Coronary artery (tissue), 2 donors: Measurements from ENCODE around the gene SLC35B1.
A peak's percentile ranks its signal among the peaks of the same experiment; 100 is the strongest.

ENCODE experiments used
- DNase-seq: peaks from one replicate; pipeline ENCODE4 v3.0.0-alpha.2; 2017; ENCODE audit warnings: low spot score
- H3K27ac ChIP-seq, 2 donors: fragments of 200-600 bp; sonication (generic); one replicate each; pipeline ENCODE4 v1.5.1; 2016 to 2019
- H3K4me3 ChIP-seq: fragments of 200-600 bp; sonication (generic); 2 replicates; pipeline ENCODE4 v1.5.1; 2016; ENCODE audit warnings: mild to moderate bottlenecking, moderate library complexity
- TF ChIP-seq, protein P1 (sequence below): fragments of 200-600 bp; sonication (generic); IDR thresholded peaks from one replicate; pipeline ENCODE4 v1.5.1; 2019; ENCODE audit warnings: antibody characterized with exemption

The SLC35B1 gene

DNA sequence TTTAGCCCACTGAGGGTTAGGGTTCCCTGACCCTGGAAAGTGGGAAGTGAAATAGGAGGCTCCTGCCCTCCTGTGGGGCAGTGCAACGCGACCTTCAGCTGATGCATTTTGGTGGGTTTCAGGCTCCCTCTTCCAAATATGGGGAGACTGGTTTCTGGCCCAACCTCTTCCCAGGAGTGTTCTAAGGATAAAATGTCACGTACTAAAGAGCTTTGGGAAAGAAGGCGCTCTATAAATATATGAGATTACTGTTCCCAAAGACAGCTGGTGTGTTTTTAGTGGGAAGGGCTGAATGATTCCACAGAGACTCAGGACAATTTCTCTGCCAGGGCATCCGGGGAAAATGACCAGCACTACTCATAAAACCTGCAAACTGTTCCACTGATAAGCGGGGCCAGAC, 9.8 kb downstream of the SLC35B1 start:
- Histone ChIP-seq H3K4me3 (no peak overlapping the region), H3K27ac (peak overlapping the region; percentile 60 to 74)
- TF ChIP-seq, protein P1, sequence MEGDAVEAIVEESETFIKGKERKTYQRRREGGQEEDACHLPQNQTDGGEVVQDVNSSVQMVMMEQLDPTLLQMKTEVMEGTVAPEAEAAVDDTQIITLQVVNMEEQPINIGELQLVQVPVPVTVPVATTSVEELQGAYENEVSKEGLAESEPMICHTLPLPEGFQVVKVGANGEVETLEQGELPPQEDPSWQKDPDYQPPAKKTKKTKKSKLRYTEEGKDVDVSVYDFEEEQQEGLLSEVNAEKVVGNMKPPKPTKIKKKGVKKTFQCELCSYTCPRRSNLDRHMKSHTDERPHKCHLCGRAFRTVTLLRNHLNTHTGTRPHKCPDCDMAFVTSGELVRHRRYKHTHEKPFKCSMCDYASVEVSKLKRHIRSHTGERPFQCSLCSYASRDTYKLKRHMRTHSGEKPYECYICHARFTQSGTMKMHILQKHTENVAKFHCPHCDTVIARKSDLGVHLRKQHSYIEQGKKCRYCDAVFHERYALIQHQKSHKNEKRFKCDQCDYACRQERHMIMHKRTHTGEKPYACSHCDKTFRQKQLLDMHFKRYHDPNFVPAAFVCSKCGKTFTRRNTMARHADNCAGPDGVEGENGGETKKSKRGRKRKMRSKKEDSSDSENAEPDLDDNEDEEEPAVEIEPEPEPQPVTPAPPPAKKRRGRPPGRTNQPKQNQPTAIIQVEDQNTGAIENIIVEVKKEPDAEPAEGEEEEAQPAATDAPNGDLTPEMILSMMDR, result no peak
- no peak for DNase-seq

DNA sequence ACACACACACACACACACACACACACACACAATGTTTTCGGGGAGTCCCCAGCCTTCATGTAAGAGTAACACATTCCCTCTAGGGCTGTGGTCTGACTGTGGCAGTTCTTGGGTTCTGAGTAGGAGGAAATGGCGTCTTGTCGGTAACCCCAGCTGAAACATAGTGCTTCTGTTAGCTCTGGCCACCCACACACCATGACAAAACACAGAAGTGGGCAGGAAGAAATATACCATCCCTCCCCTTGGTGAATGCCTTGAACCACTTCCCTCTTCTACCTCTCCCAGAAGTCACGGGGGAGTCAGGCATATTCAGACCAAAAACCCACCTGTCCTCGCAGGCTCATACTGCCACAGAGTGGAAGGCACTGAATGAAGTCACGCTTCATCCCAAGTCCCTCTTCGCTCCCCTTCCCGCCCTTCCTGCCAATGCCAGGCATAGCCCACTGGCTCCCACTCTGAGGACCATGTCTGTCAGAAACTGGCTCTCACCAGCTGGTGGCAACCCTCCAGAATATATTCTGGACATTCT, 11.5 kb downstream of the SLC35B1 start:
- Histone ChIP-seq H3K27ac (peak overlapping the region; percentile 45 to 70), H3K4me3 (no peak overlapping the region)
- DNase-seq, result no peak
- TF ChIP-seq, protein P1, result no peak

DNA sequence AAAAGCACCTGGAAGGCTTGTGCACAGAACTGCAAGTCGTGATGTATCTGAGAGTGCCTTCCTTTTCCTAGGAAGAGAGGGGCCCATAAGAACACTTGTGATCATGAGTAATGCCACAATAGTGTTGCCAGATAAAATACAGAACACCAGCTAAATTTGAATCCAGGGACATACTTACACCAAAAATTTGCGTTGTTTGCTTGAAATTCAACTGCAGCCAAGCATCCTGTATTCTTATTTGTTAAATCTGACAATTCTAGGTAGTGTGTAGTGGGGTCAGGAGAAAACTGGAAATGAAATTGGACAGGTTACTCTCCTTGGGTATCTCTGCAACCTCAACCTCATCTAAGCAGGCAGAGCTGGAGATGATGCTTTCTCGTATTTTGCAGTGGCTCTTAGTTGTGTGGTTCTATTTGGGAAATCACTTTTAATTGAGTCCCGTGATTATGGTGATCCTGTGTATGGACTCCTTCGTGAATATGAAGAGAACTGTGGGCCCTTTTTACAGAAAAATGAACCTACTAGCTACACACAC, 12.0 kb downstream of the SLC35B1 start:
- no peak overlapping the region for H3K4me3 ChIP-seq
- TF ChIP-seq, protein P1, result no peak
- peak overlapping the region; percentile 45 to 70 for H3K27ac ChIP-seq
- DNase-seq, result no peak

DNA sequence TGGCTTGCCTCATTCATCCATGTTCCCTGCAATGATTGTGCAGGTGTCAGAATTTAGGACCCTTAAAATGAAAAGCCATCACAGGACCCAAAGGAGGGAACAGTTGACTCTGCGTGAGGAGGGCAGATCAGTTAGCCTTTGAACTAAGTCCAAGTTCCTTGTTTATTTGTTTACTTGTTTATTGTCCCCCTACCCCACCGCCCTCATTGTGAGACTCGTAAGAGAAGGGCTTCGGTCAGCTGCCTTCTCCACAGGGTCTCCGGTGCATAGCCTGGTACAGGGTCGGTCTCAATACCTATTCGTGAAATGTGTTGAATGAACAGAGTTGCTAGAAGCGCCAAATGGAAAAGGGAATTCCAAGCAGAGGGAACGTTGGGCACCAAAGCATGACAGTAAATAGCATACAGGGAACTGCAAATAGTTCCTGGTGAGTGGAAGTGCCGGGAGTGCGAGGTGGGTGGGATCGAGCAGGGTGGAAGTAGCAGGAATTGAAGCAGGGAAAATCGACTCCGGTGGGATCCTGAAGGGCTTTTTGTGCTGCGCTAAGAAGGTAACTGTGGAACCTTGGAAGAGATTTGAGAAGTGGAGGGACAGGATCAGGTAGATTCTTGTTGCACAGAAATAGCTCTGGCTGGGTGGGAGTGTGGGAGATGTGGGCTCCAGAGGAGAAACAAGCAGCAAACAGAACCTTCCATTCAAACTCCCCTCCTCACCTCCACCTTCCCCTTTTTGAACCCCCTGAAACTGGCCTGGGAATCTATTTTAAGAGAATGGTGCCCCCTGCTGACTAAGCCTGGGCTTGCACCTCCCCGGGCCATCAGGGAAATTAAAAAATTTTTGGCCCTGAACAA, 12.7 kb downstream of the SLC35B1 start:
- TF ChIP-seq, protein P1, result peak; percentile 93
- Histone ChIP-seq H3K27ac (peak overlapping the region; percentile 44 to 45), H3K4me3 (peak overlapping the region; percentile 6)
- no peak for DNase-seq

DNA sequence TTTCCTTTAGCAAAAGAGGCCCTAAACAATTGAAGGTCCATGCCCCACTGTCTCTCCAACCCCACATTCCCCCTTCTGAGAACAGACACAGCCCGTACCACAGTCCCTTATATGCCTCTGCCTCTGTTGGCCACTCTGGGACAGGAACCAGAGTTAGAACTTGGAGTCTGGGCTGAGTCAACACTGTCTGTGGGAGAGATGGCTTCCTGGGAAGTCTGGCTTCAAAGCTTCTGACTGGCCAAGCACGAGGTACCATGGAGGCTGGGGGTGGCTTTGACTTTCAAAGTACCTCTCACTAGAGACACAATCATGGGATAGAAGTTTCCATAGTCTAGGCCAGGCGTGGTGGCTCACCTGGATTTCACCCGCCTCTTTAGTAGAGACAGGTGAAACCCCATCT, 15.0 kb downstream of the SLC35B1 start:
- Histone ChIP-seq H3K27ac (peak overlapping the region; percentile 95), H3K4me3 (no peak overlapping the region)
- DNase-seq, result no peak
- TF ChIP-seq, protein P1, result no peak

DNA sequence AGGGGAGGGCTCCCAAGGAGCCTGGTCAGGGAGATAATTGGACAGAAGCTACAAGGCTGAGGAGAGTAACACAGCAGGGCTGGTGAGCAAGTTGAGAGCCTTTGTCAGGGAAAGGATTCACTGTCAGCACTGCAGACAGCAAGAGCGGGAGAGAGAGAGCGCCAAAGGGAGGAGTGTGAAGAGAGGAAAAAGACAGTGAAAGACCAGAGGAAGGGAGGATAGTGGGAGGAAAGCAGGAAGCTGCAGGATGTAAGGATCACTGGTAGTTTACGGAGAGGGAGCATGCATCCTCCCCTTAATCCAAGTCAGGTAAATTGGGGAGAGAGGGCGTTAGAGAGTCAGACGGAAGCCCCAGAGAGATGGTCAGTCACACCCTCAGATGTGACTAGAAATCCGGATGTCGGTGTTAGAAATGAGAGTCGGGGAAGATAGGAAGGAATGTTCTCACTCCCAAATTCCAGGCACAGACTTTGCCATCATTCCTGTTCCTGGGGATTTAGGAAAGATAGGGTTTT, 16.0 kb downstream of the SLC35B1 start:
- H3K4me3 ChIP-seq, result peak overlapping the region; percentile 49
- no peak for DNase-seq
- H3K27ac ChIP-seq, result peak overlapping the region; percentile 95
- TF ChIP-seq, protein P1, result no peak
